Astrocyte (in vitro differentiated cells and primary cell): ENCODE results near the gene HPSE2.

Experiments
- CTCF ChIP-seq: IDR thresholded peaks from 2 replicates; pipeline ENCODE4 v1.5.1; 2011; ENCODE audit warnings: low read depth, mild to moderate bottlenecking, inconsistent platforms, low read length, moderate library complexity; ENCODE audit not compliant: insufficient read depth
- EZH2 ChIP-seq: IDR thresholded peaks from 2 replicates; pipeline ENCODE4 v1.6.1; 2012; ENCODE audit warnings: mild to moderate bottlenecking, low read length, inconsistent platforms; ENCODE audit not compliant: insufficient read depth

GRCh38 chr10:99234791-99235657 lies 628 bp downstream of the HPSE2 start:
- no peak for TF ChIP-seq CTCF
- no peak for TF ChIP-seq EZH2
